Lung (tissue), 12 donors: ENCODE data around the gene LDLRAD4. TPM values are rescaled to one million over a fixed set of nuclear protein-coding genes. Genes with fewer than 3 reads are reported as not detected.

Experiments used
- ATAC-seq: fragments of 200-7000 bp; cut with Tn5 transposase; one replicate; pipeline ENCODE4 v1.9.1; 2020; ENCODE audit warnings: moderate number of reproducible peaks; ENCODE audit not compliant: insufficient read depth, low FRiP score
- DNase-seq, 3 donors: peaks; one replicate each; pipeline ENCODE4 v3.0.0-alpha.2; 2013 to 2017
- H3K27ac ChIP-seq, 2 donors: one replicate each; pipeline ENCODE4 v1.5.1; 2013; ENCODE audit warnings: mild to moderate bottlenecking in 2 of 2, moderate library complexity in 2 of 2, control low read depth in 1 of 2, inconsistent platforms in 1 of 2, low read depth in 1 of 2, low read length in 1 of 2
- H3K27me3 ChIP-seq, 3 donors: one replicate each; pipeline ENCODE4 v1.5.1; 2013; ENCODE audit warnings: low read length in 2 of 3; ENCODE audit not compliant: control insufficient read depth in 3 of 3, insufficient read depth in 3 of 3
- H3K36me3 ChIP-seq, 4 donors: one replicate each; pipeline ENCODE4 v1.5.1; 2013; ENCODE audit warnings: low read length in 4 of 4, mild to moderate bottlenecking in 1 of 4, moderate library complexity in 1 of 4; ENCODE audit not compliant: control insufficient read depth in 4 of 4, insufficient read depth in 4 of 4
- H3K4me1 ChIP-seq, 5 donors: one replicate each; pipeline ENCODE4 v1.5.1; 2013; ENCODE audit warnings: low read length in 5 of 5, mild to moderate bottlenecking in 2 of 5, moderate library complexity in 1 of 5; ENCODE audit not compliant: control insufficient read depth in 5 of 5, insufficient read depth in 5 of 5
- H3K4me3 ChIP-seq: one replicate; pipeline ENCODE4 v1.5.1; 2013; ENCODE audit warnings: mild to moderate bottlenecking, control low read depth, moderate library complexity
- H3K9ac ChIP-seq, 2 donors: one replicate each; pipeline ENCODE4 v1.5.1; 2013; ENCODE audit warnings: low read length in 2 of 2, control low read depth in 1 of 2; ENCODE audit not compliant: insufficient read depth in 1 of 2
- H3K9me3 ChIP-seq, 4 donors: one replicate each; pipeline ENCODE4 v1.5.1; 2013; ENCODE audit warnings: low read length in 3 of 4, mild to moderate bottlenecking in 1 of 4, moderate library complexity in 1 of 4; ENCODE audit not compliant: control insufficient read depth in 4 of 4, insufficient read depth in 3 of 4
- WGBS, 2 donors: extraction: QIAGEN DNeasy Blood & Tissue Kit; methylation state at CpG; one replicate each; pipeline ENCODE4 v1.1.7; 2013; 5-methylcytosine and 5-hydroxymethylcytosine counted together
- polyA plus RNA-seq, 2 donors: library from polyadenylated mRNA; stranded (reverse); fragments of 200-250 nt; gene quantifications; one replicate each; pipeline ENCODE4 v1.2.1, GENCODE V29; 2013
- total RNA-seq, 2 donors: library from RNA; depleted of rRNA in 1 of 2; stranded (reverse); fragments of >200 nt in 1 of 2; gene quantifications; one replicate each; pipeline ENCODE4 v1.2.1, GENCODE V29; 2014 to 2021
- TF ChIP-seq, protein P1 (sequence below): IDR thresholded peaks from 2 replicates; pipeline ENCODE4 v1.5.1; 2012; ENCODE audit warnings: mild to moderate bottlenecking; ENCODE audit errors: control extremely low read depth, extremely low read depth
- donor health status: control.
- donor health status: control.
- donor health status: Bipolar disorder and iron deficiency.
- donor health status: healthy.
- donor health status: DM: yes; HTN: yes; CAD: no.

LDLRAD4 gene
- total and polyA plus RNA-seq, 4 donors = 3.2 to 62.4 (median 19.9) TPM

DNA sequence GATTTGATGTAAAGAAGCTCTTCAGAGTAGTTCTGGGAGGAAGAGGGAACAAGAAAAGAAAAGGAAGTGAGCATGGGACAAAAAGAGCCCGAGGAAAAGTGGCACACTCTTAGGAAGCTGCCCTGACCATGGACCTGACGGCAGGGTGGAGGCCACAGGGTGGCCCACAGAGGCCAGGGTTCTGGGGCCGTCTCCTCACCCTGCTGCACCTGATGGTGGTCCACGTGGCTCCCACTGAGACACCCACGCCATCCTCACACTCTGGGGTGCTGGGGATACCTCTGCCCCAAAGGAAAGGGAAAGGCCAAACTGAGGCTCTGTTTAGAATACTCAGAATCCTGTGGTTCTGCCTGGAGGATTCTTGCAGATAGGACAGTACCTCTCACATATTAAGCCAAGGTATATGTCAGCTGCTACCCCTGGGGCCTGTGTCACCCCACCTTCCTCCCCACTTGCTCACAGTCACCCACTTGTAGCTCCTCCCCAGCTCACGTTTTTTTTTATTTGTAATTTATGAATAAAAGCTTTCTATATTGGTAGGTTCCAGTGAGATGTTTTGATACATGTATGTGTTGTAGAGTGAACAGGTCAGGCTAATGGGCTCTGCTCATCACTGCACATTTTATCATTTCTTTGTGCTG is 171.1 kb downstream of the LDLRAD4 start:
- Histone ChIP-seq H3K27me3 (no peaks in the 10 kb centered on the region), H3K36me3 (peaks cover 0 to 3% (median 0%) of the 10 kb centered on the region in 4 donors), H3K4me3 (no peak overlapping the region), H3K9me3 (no peaks in the 10 kb centered on the region), H3K9ac (no peak overlapping the region), H3K27ac (no peak overlapping the region), H3K4me1 (peaks cover 0 to 6% (median 0%) of the 10 kb centered on the region in 5 donors)
- ATAC-seq (no peak), DNase-seq (no peak)
- 83 to 87% methylated on average over 6 of the region's 6 CpGs for WGBS, 2 donors
- TF ChIP-seq, protein P1, sequence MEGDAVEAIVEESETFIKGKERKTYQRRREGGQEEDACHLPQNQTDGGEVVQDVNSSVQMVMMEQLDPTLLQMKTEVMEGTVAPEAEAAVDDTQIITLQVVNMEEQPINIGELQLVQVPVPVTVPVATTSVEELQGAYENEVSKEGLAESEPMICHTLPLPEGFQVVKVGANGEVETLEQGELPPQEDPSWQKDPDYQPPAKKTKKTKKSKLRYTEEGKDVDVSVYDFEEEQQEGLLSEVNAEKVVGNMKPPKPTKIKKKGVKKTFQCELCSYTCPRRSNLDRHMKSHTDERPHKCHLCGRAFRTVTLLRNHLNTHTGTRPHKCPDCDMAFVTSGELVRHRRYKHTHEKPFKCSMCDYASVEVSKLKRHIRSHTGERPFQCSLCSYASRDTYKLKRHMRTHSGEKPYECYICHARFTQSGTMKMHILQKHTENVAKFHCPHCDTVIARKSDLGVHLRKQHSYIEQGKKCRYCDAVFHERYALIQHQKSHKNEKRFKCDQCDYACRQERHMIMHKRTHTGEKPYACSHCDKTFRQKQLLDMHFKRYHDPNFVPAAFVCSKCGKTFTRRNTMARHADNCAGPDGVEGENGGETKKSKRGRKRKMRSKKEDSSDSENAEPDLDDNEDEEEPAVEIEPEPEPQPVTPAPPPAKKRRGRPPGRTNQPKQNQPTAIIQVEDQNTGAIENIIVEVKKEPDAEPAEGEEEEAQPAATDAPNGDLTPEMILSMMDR = no peak

DNA sequence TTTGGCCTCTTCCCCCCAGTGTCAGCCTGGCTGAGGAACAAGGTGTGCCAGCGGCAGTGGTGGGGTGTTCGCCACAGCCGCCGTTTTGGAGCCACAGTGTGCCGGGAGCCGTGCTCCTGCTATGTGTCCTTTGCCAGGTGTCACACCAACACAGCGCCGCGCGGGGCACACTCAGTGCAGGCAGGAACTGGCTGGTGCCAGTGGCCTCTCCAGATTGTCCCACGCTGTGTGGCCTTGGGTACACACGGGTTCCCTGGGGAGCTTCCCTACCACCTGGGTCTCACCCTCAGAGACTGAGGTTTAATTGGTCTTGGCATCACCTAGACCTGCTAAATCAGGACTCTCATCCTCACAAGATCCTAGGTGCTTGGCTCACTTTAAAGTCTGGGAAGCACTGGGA is 171.6 kb downstream of the LDLRAD4 start:
- Histone ChIP-seq H3K27ac (no peak overlapping the region), H3K36me3 (peaks cover 0 to 3% (median 0%) of the 10 kb centered on the region in 4 donors), H3K9me3 (no peaks in the 10 kb centered on the region), H3K4me3 (no peak overlapping the region), H3K9ac (no peak overlapping the region), H3K27me3 (no peaks in the 10 kb centered on the region), H3K4me1 (peaks cover 0 to 6% (median 2%) of the 10 kb centered on the region in 5 donors)
- DNase-seq = no peak
- ATAC-seq = no peak
- TF ChIP-seq, protein P1 = no peak
- 98% methylated on average over 12 of the region's 12 CpGs for WGBS, 2 donors

DNA sequence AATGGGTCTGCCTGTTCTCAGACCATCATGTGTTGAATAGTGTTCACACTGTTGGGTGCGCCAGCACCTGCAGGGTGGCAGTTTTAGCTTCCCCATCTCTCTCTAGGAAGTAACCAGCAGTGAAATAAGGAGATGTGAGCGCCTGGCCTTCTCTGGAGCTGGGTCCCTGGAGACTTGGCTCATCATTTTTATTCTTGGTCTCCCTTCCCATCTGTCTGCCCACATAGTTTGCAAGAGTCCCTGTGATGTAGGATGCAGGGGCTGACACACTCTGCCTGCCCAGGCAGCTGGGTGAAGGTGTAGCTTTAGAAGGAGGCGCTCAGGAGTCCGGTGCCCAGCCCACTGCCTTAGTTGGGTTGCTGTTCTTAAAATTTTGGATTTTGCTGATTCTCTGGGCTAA is 172.2 kb downstream of the LDLRAD4 start:
- TF ChIP-seq, protein P1 = no peak
- no peak overlapping the region for H3K9ac ChIP-seq
- H3K4me1 ChIP-seq = peaks cover 0 to 6% (median 2%) of the 10 kb centered on the region in 5 donors
- DNase-seq (no peak), ATAC-seq (no peak)
- H3K27ac ChIP-seq = no peak overlapping the region
- H3K27me3 ChIP-seq = no peaks in the 10 kb centered on the region
- WGBS, 2 donors = 95 to 97% methylated on average over 4 of the region's 4 CpGs
- H3K36me3 ChIP-seq = peaks cover 0 to 3% (median 0%) of the 10 kb centered on the region in 4 donors
- H3K4me3 ChIP-seq = no peak overlapping the region
- no peaks in the 10 kb centered on the region for H3K9me3 ChIP-seq
